K562 (cell line): ENCODE data around the gene PRKCE. TPM values are rescaled to one million over a fixed set of nuclear protein-coding genes. Genes with fewer than 3 reads are reported as not detected.

ENCODE experiments used
- ATAC-seq: fragments of 200-7000 bp; cut with Tn5 transposase; 3 replicates; pipeline ENCODE4 v1.9.1; 2020; ENCODE audit warnings: moderate library complexity
- BruUV-seq: library from RNA; stranded (reverse); fragments of 400-500 nt; replicated peaks from 2 replicates; lab custom pipeline; 2021; lab: Mats Ljungman, UMichigan
- CTCF ChIA-PET: fragments of 300-600 bp; formaldehyde crosslinking; extraction: SDS; loops from one replicate; lab custom pipeline; 2021; ENCODE audit warnings: low intra/inter-chr PET ratio; lab: Yijun Ruan, JAX
- POLR2A ChIA-PET: fragments of 300-600, 350-650 bp; sonication (Branson Sonifier 250); formaldehyde crosslinking; extraction: SDS; loops from one replicate; lab custom pipeline; 2021; ENCODE audit warnings: antibody characterized with exemption, inconsistent platforms; lab: Yijun Ruan, JAX
- DNase-seq, 4 experiments: peaks; one replicate each; pipeline versions ENCODE4 v3.0.0 to v3.0.0-alpha.2; 2011 to 2018; ENCODE audit warnings: low spot score in 3 of 4, mixed read lengths in 3 of 4; ENCODE audit errors: extremely low read depth in 1 of 4
- FAIRE-seq: peaks from 2 replicates; lab custom pipeline; 2011; peaks lifted over from hg19 to GRCh38; lab: Jason Lieb, UNC
- H2AFZ ChIP-seq: 2 replicates; pipeline ENCODE4 v1.6.0; 2011; ENCODE audit warnings: low read depth, low read length, control low read depth, inconsistent platforms
- H3K27ac ChIP-seq: fragments of 200-600 bp; 3 replicates; pipeline ENCODE4 v1.8.0; 2011; ENCODE audit warnings: low read depth, mild to moderate bottlenecking, control low read depth, inconsistent platforms, low read length, moderate library complexity, mixed read lengths; ENCODE audit errors: extremely low read depth
- H3K27me3 ChIP-seq, 2 experiments: fragments of 300-600 bp in 1 of 2; 2 replicates in 1 of 2; 3 replicates in 1 of 2; pipeline versions ENCODE4 v1.6.0 to v1.8.0; 2011; ENCODE audit warnings: inconsistent platforms in 2 of 2, low read length in 2 of 2, mild to moderate bottlenecking in 1 of 2, mixed read lengths in 1 of 2, moderate library complexity in 1 of 2; ENCODE audit not compliant: control insufficient read depth in 2 of 2, insufficient read depth in 2 of 2
- H3K36me3 ChIP-seq: fragments of 300-600 bp; 3 replicates; pipeline ENCODE4 v1.8.0; 2011; ENCODE audit warnings: mild to moderate bottlenecking, low read length, inconsistent platforms; ENCODE audit not compliant: control insufficient read depth, insufficient read depth
- H3K4me1 ChIP-seq, 2 experiments: fragments of 200-600 bp in 1 of 2; replicated peaks in 1 of 2; 2 replicates in 1 of 2; 3 replicates in 1 of 2; pipeline versions ENCODE4 v1.5.1 to v1.8.0; 2011; ENCODE audit warnings: inconsistent platforms in 2 of 2, low read length in 2 of 2, mild to moderate bottlenecking in 1 of 2, mixed read lengths in 1 of 2, moderate library complexity in 1 of 2; ENCODE audit not compliant: control insufficient read depth in 2 of 2, insufficient read depth in 2 of 2
- H3K4me2 ChIP-seq: 2 replicates; pipeline ENCODE4 v1.6.1; 2011; ENCODE audit warnings: low read length, control low read depth, inconsistent platforms, mixed read lengths; ENCODE audit not compliant: insufficient read depth
- H3K4me3 ChIP-seq: fragments of 200-600 bp; sonication (generic), shearing (Covaris generic); 2 replicates; pipeline ENCODE4 v1.5.1; 2016; ENCODE audit warnings: control low read depth, inconsistent platforms
- H3K79me2 ChIP-seq: fragments of 200-600 bp; 3 replicates; pipeline ENCODE4 v1.8.0; 2011; ENCODE audit warnings: low read length, inconsistent platforms; ENCODE audit not compliant: control insufficient read depth, insufficient read depth
- H3K9ac ChIP-seq, 2 experiments: 2 replicates each; pipeline versions ENCODE4 v1.6.0 to v1.6.1; 2011; ENCODE audit warnings: low read depth in 2 of 2, low read length in 2 of 2, control low read depth in 1 of 2, inconsistent platforms in 1 of 2, mild to moderate bottlenecking in 1 of 2, mixed read lengths in 1 of 2; ENCODE audit not compliant: insufficient read depth in 1 of 2
- H3K9me1 ChIP-seq: one replicate; pipeline ENCODE4 v1.6.0; 2011; ENCODE audit warnings: inconsistent platforms, mild to moderate bottlenecking, low read length, moderate library complexity; ENCODE audit not compliant: control insufficient read depth, insufficient read depth
- H3K9me3 ChIP-seq: replicated peaks from 2 replicates; pipeline ENCODE4 v1.5.1; 2011; ENCODE audit warnings: low read depth, low read length, inconsistent platforms; ENCODE audit not compliant: control insufficient read depth, insufficient read depth
- H4K20me1 ChIP-seq: replicated peaks from 2 replicates; pipeline ENCODE4 v1.6.1; 2011; ENCODE audit warnings: low read length, inconsistent platforms, mixed read lengths; ENCODE audit not compliant: control insufficient read depth, insufficient read depth
- NRF1 ChIP-seq, 2 experiments: fragments of 450-650 bp; IDR thresholded peaks in 1 of 2; conservative IDR thresholded peaks in 1 of 2; 2 replicates each; pipeline ENCODE4 v1.6.1; 2014; ENCODE audit warnings: mild to moderate bottlenecking in 2 of 2
- SETDB1 ChIP-seq: IDR thresholded peaks from one replicate; pipeline ENCODE4 v1.6.1; 2012; ENCODE audit warnings: low read length, control low read depth, inconsistent platforms
- SIX5 ChIP-seq, 2 experiments: IDR thresholded peaks; 2 replicates each; pipeline ENCODE4 v1.6.1; 2011; ENCODE audit warnings: low read length in 2 of 2, borderline replicate concordance in 1 of 2, low read depth in 1 of 2, mild to moderate bottlenecking in 1 of 2, moderate library complexity in 1 of 2; ENCODE audit not compliant: insufficient read depth in 1 of 2
- WGBS: fragments of 100-300 bp; shearing (Covaris generic); methylation state at CpG from one replicate; pipeline ENCODE4 v1.1.6; 2016; ENCODE audit warnings: low coverage, mixed read lengths; ENCODE audit not compliant: insufficient coverage; ENCODE audit errors: missing lambda C conversion rate; 5-methylcytosine and 5-hydroxymethylcytosine counted together
- in situ Hi-C: fragments of 300-500 bp; cut with MboI; formaldehyde crosslinking; loops from 4 replicates; pipeline ENCODE4 v1.15.0; 2018; ENCODE audit warnings: inconsistent platforms, mixed read lengths
- intact Hi-C: fragments of 100-400 bp; cut with micrococcal nuclease; formaldehyde crosslinking; loops from 2 replicates; pipeline ENCODE4 v1.14.2; 2022
- polyA plus RNA-seq, 8 experiments: library from polyadenylated mRNA; depleted of rRNA in 4 of 8; stranded (reverse) in 5 of 8; unstranded in 3 of 8; fragments of >200 nt; fragmentation: Nextera tagmentation in 2 of 8; fragmentation: Illumina TruSeq in 1 of 8; extraction: Ambion mirVana in 2 of 8; extraction: Trizol in 1 of 8; gene quantifications; 2 replicates each; pipeline versions ENCODE4 v1.2.1 to v1.2.3, GENCODE V29; 2011 to 2014; ENCODE audit warnings: inconsistent platforms in 1 of 8, missing spikeins in 1 of 8
- total RNA-seq, 7 experiments: library from RNA; depleted of rRNA in 6 of 7; stranded (reverse); fragments of >200 nt in 6 of 7; fragmentation: Illumina TruSeq in 2 of 7; extraction: Trizol in 2 of 7; gene quantifications; 2 replicates each; pipeline versions ENCODE4 v1.2.1 to v1.2.3, GENCODE V29; 2011 to 2021; ENCODE audit warnings: low replicate concordance in 1 of 7

The PRKCE gene
- total and polyA plus RNA-seq, 9 of the 15 experiments (the other 6 are each of a cell fraction or from before 2014, with no cell fraction given): 0.06 to 1.0 (median 0.22) TPM; not detected in 1

- TF ChIP-seq SIX5 (IDR thresholded peaks at IDR 0.05; ENCODE audit: borderline replicate concordance in 1 of 2, insufficient read depth in 1 of 2, low read depth in 1 of 2, low read length in 2 of 2): no peak
- TF ChIP-seq, all 486 proteins: peak for 0
These were observed 254.1 kb downstream of the PRKCE start (continued) for GRCh38 chr2:45905632-45905958.

GRCh38 chr2:45907592-45907991 is 256.1 kb downstream of the PRKCE start:
- H3K4me1 ChIP-seq: no peaks in the 10 kb centered on the region
- TF ChIP-seq NRF1 (conservative IDR thresholded peaks at IDR 0.05 in 1 of 2, IDR thresholded peaks at IDR 0.05 in 1 of 2): peak; percentile 30 to 49; a peak in 3 of 4 replicates
- TF ChIP-seq SETDB1: no peak
- H3K9me3 ChIP-seq: no peaks in the 10 kb centered on the region
- POLR2A ChIA-PET: interaction anchor here (1.4 kb wide), 1 partner anchor 11 kb away, joined by 4 read pairs; no protein-coding TSS in a partner anchor
- intact Hi-C loops: no loop called here
- ATAC-seq: peak; percentile 74
- H3K4me2 ChIP-seq: no peak overlapping the region
- H2AFZ ChIP-seq: no peak overlapping the region
- WGBS: 0% methylated on average over 9 of the region's 9 CpGs
- H4K20me1 ChIP-seq: 0 out of 2 replicates have a peak, but pooled peaks cover 3% of the 10 kb centered on the region
- no peak overlapping the region for H3K4me3 ChIP-seq
- no TSS peak for BruUV-seq
- H3K36me3 ChIP-seq: no peaks in the 10 kb centered on the region
- no peak overlapping the region for H3K27ac ChIP-seq
- peaks cover 26 to 62% of the 10 kb centered on the region in 2 experiments for H3K27me3 ChIP-seq
- H3K79me2 ChIP-seq: no peaks in the 10 kb centered on the region
- FAIRE-seq: no peak
- H3K9ac ChIP-seq: no peak overlapping the region
- no peak for DNase-seq
- no peaks in the 10 kb centered on the region for H3K9me1 ChIP-seq
- CTCF ChIA-PET: no interaction called here
- in situ Hi-C loops: no loop called here
